Neuronal stem cell (in vitro differentiated cells): Measurements from ENCODE around the gene HCFC2.

Experiments used
- DNase-seq: peaks from one replicate; pipeline ENCODE4 v3.0.0-alpha.2; 2013; ENCODE audit warnings: low spot score
- H2AFZ ChIP-seq: one replicate; pipeline ENCODE4 v1.6.1; 2013; ENCODE audit warnings: mild to moderate bottlenecking, low read length, inconsistent platforms
- H2AK5ac ChIP-seq: 2 replicates; pipeline ENCODE4 v1.6.1; 2013; ENCODE audit warnings: low read depth, mild to moderate bottlenecking, inconsistent platforms, low read length, moderate library complexity, mixed read lengths
- H2BK120ac ChIP-seq: 2 replicates; pipeline ENCODE4 v1.6.1; 2013; ENCODE audit warnings: low read depth, mild to moderate bottlenecking, inconsistent platforms, low read length, moderate library complexity, mixed read lengths
- H2BK12ac ChIP-seq: one replicate; pipeline ENCODE4 v1.6.1; 2013; ENCODE audit warnings: low read length, inconsistent platforms
- H2BK15ac ChIP-seq: 2 replicates; pipeline ENCODE4 v1.6.1; 2013; ENCODE audit warnings: mild to moderate bottlenecking, low read length, inconsistent platforms, mixed read lengths
- H2BK5ac ChIP-seq: one replicate; pipeline ENCODE4 v1.6.1; 2013; ENCODE audit warnings: inconsistent platforms, mild to moderate bottlenecking, low read length, moderate library complexity
- H3K14ac ChIP-seq: one replicate; pipeline ENCODE4 v1.6.1; 2013; ENCODE audit warnings: low read length, inconsistent platforms
- H3K18ac ChIP-seq: 2 replicates; pipeline ENCODE4 v1.6.1; 2013; ENCODE audit warnings: low read length, inconsistent platforms
- H3K23ac ChIP-seq: 2 replicates; pipeline ENCODE4 v1.6.1; 2013; ENCODE audit warnings: low read depth, mild to moderate bottlenecking, mixed read lengths, low read length, inconsistent platforms; ENCODE audit not compliant: poor library complexity
- H3K27ac ChIP-seq: replicated peaks from 3 replicates; pipeline ENCODE4 v1.5.1; 2013; ENCODE audit warnings: low read length, inconsistent platforms
- H3K27me3 ChIP-seq, 3 experiments: 2 replicates each; pipeline ENCODE4 v1.6.1; 2013; ENCODE audit warnings: low read length in 3 of 3, mild to moderate bottlenecking in 2 of 3, inconsistent platforms in 1 of 3, low read depth in 1 of 3, mixed read lengths in 1 of 3, moderate library complexity in 1 of 3; ENCODE audit not compliant: control insufficient read depth in 3 of 3, insufficient read depth in 3 of 3
- H3K36me3 ChIP-seq, 2 donors: replicated peaks in 1 of 2; 2 replicates each; pipeline ENCODE4 v1.6.1; 2013; ENCODE audit warnings: low read length in 2 of 2; ENCODE audit not compliant: control insufficient read depth in 2 of 2, insufficient read depth in 2 of 2
- H3K4ac ChIP-seq: 2 replicates; pipeline ENCODE4 v1.6.1; 2013; ENCODE audit warnings: inconsistent platforms, mild to moderate bottlenecking, low read length, moderate library complexity
- H3K4me1 ChIP-seq, 2 donors: 1 replicate in 1 of 2; 2 replicates in 1 of 2; pipeline ENCODE4 v1.6.1; 2013; ENCODE audit warnings: low read length in 2 of 2, low read depth in 1 of 2; ENCODE audit not compliant: control insufficient read depth in 2 of 2, insufficient read depth in 1 of 2
- H3K4me2 ChIP-seq: one replicate; pipeline ENCODE4 v1.6.1; 2013; ENCODE audit warnings: mild to moderate bottlenecking, low read length, inconsistent platforms; ENCODE audit not compliant: insufficient read depth, poor library complexity, severe bottlenecking
- H3K4me3 ChIP-seq, 2 donors: 2 replicates each; pipeline ENCODE4 v1.5.1; 2013; ENCODE audit warnings: low read length in 2 of 2, mild to moderate bottlenecking in 2 of 2, inconsistent platforms in 1 of 2, moderate library complexity in 1 of 2
- H3K79me1 ChIP-seq: one replicate; pipeline ENCODE4 v1.6.1; 2013; ENCODE audit warnings: low read depth, mild to moderate bottlenecking, inconsistent platforms, low read length, moderate library complexity
- H3K9ac ChIP-seq: one replicate; pipeline ENCODE4 v1.6.1; 2013; ENCODE audit warnings: mild to moderate bottlenecking, low read depth, low read length, inconsistent platforms; ENCODE audit not compliant: poor library complexity
- H3K9me3 ChIP-seq, 2 donors: replicated peaks in 1 of 2; 2 replicates each; pipeline versions ENCODE3 to v1.6.1; 2013; ENCODE audit warnings: low read length in 2 of 2, mild to moderate bottlenecking in 2 of 2, inconsistent platforms in 1 of 2, low read depth in 1 of 2, mixed read lengths in 1 of 2, moderate library complexity in 1 of 2; ENCODE audit not compliant: control insufficient read depth in 2 of 2, insufficient read depth in 1 of 2
- H4K8ac ChIP-seq: one replicate; pipeline ENCODE4 v1.6.1; 2013; ENCODE audit warnings: low read depth, mild to moderate bottlenecking, inconsistent platforms, low read length, moderate library complexity
- H4K91ac ChIP-seq: one replicate; pipeline ENCODE4 v1.6.1; 2013; ENCODE audit warnings: low read length, low read depth, mild to moderate bottlenecking, inconsistent platforms; ENCODE audit not compliant: poor library complexity
- WGBS, 2 donors: extraction: QIAGEN DNeasy Blood & Tissue Kit; methylation state at CpG; one replicate each; pipeline ENCODE4 v1.1.7; 2013; ENCODE audit warnings: missing lambda C conversion rate in 2 of 2, mixed read lengths in 1 of 2; ENCODE audit not compliant: insufficient read length in 2 of 2, insufficient replicate concordance in 1 of 2; ENCODE audit errors: extremely low coverage in 2 of 2; 5-methylcytosine and 5-hydroxymethylcytosine counted together

The HCFC2 gene

GRCh38 chr12:104147346-104147745 lies 83.0 kb downstream of the HCFC2 start:
- peaks cover 0 to 3% of the 10 kb centered on the region in 2 donors for H3K9me3 ChIP-seq
- H3K23ac ChIP-seq: no peak overlapping the region
- no peak overlapping the region for H3K14ac ChIP-seq
- no peak overlapping the region for H3K4me2 ChIP-seq
- DNase-seq: no peak
- H2BK15ac ChIP-seq: no peak overlapping the region
- no peak overlapping the region for H3K9ac ChIP-seq
- H3K4ac ChIP-seq: no peak overlapping the region
- no peaks in the 10 kb centered on the region for H3K79me1 ChIP-seq
- H2BK12ac ChIP-seq: no peak overlapping the region
- peak overlapping the region; percentile 39 for H3K18ac ChIP-seq
- no peak overlapping the region for H4K91ac ChIP-seq
- no peak overlapping the region for H2AK5ac ChIP-seq
- no peak overlapping the region for H2AFZ ChIP-seq
- H3K27ac ChIP-seq: no peak overlapping the region
- no peaks in the 10 kb centered on the region for H3K4me1 ChIP-seq
- no peak overlapping the region for H2BK120ac ChIP-seq
- no peak overlapping the region for H2BK5ac ChIP-seq
- H3K36me3 ChIP-seq: peaks cover 0 to 1% of the 10 kb centered on the region in 2 donors
- H4K8ac ChIP-seq: no peak overlapping the region
- no peak overlapping the region for H3K4me3 ChIP-seq
- H3K27me3 ChIP-seq: peaks cover 0 to 15% (median 0%) of the 10 kb centered on the region in 3 experiments
- WGBS, 2 donors: no CpG with 5 or more reads among the region's 11 CpGs

GRCh38 chr12:104150416-104150815 lies 86.1 kb downstream of the HCFC2 start:
- H4K8ac ChIP-seq: no peak overlapping the region
- H3K4me3 ChIP-seq: no peak overlapping the region
- no peak overlapping the region for H2BK120ac ChIP-seq
- no peak overlapping the region for H3K4ac ChIP-seq
- no peak overlapping the region for H3K9ac ChIP-seq
- DNase-seq: no peak
- H3K23ac ChIP-seq: no peak overlapping the region
- no peaks in the 10 kb centered on the region for H3K36me3 ChIP-seq
- no peak overlapping the region for H3K14ac ChIP-seq
- peaks cover 0 to 20% (median 0%) of the 10 kb centered on the region in 3 experiments for H3K27me3 ChIP-seq
- H3K79me1 ChIP-seq: no peaks in the 10 kb centered on the region
- H2BK15ac ChIP-seq: no peak overlapping the region
- H3K27ac ChIP-seq: no peak overlapping the region
- H2AFZ ChIP-seq: no peak overlapping the region
- H2BK5ac ChIP-seq: no peak overlapping the region
- H3K4me2 ChIP-seq: no peak overlapping the region
- no peaks in the 10 kb centered on the region for H3K9me3 ChIP-seq
- no peak overlapping the region for H4K91ac ChIP-seq
- H2AK5ac ChIP-seq: no peak overlapping the region
- no CpG with 5 or more reads among the region's 8 CpGs for WGBS, 2 donors
- H2BK12ac ChIP-seq: no peak overlapping the region
- no peak overlapping the region for H3K18ac ChIP-seq
- H3K4me1 ChIP-seq: peaks cover 0 to 3% of the 10 kb centered on the region in 2 donors

DNA sequence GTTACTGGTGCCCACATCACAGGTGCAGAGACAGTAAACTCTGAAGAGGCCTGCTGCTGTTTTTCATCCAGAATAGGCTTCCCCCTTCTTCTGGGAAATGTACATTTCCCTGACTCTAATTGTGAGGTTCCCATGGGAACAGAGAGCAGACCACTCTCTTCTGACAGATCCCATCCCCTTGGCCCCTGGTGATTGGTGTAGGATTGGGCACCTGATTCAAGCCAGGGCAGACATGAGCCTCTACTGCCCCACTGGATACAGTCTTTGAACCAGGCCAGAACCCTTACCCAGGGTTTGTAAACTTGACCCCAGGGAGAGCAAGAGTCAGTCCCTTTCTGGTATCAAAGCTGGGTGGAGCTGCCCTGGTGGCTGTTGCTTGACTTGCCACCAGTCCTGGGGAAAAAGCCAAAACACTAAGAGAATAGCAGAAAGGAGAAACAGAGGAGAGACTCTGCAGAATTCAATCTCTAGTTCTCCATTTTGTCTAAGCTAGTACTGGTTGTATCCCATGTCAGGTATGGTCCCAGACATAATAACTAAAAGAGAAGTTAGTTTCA lies 88.4 kb downstream of the HCFC2 start:
- no peak overlapping the region for H3K23ac ChIP-seq
- H3K4me1 ChIP-seq: peaks cover 0 to 3% of the 10 kb centered on the region in 2 donors
- no peak overlapping the region for H3K4ac ChIP-seq
- H3K14ac ChIP-seq: peak overlapping the region; percentile 82
- H2BK15ac ChIP-seq: no peak overlapping the region
- H3K4me2 ChIP-seq: peak overlapping the region; percentile 3
- H3K9ac ChIP-seq: no peak overlapping the region
- H3K9me3 ChIP-seq: no peaks in the 10 kb centered on the region
- H3K36me3 ChIP-seq: no peaks in the 10 kb centered on the region
- H4K8ac ChIP-seq: peak overlapping the region; percentile 3
- H2BK5ac ChIP-seq: no peak overlapping the region
- H3K27ac ChIP-seq: no peak overlapping the region
- no peak overlapping the region for H2AFZ ChIP-seq
- H3K79me1 ChIP-seq: no peaks in the 10 kb centered on the region
- H2AK5ac ChIP-seq: peak overlapping the region; percentile 19
- no peak overlapping the region for H3K4me3 ChIP-seq
- H3K18ac ChIP-seq: peak overlapping the region; percentile 64
- H2BK120ac ChIP-seq: no peak overlapping the region
- H2BK12ac ChIP-seq: no peak overlapping the region
- DNase-seq: no peak
- peaks cover 0 to 14% (median 0%) of the 10 kb centered on the region in 3 experiments for H3K27me3 ChIP-seq
- no peak overlapping the region for H4K91ac ChIP-seq

DNA sequence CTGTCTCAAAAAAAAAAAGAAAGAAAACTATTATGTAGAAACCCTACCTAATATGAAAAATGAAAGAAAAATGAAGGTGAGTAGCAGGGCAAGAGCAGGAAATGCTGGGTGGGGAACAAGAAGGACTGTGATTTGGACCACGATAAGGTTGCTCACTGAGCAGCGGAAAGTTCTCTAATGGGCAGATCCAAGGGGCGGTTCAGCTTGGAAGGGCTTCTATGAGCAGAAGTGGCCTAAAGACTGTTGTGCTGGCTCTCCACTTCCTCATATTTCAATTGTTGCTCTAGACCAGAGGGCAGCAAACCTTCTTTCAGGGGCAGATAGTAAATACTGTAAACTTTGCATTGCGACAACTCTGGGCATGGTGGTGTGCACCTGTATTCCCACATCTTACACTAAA lies 90.0 kb downstream of the HCFC2 start:
- Histone ChIP-seq H4K8ac (no peak overlapping the region), H3K36me3 (no peaks in the 10 kb centered on the region), H3K4me2 (no peak overlapping the region), H3K27me3 (peaks cover 0 to 20% (median 0%) of the 10 kb centered on the region in 3 experiments), H4K91ac (no peak overlapping the region), H2BK120ac (no peak overlapping the region), H2BK5ac (no peak overlapping the region), H2BK15ac (no peak overlapping the region), H3K18ac (no peak overlapping the region), H3K9ac (no peak overlapping the region), H3K9me3 (no peaks in the 10 kb centered on the region), H3K4me1 (peaks cover 0 to 3% of the 10 kb centered on the region in 2 donors), H3K79me1 (no peaks in the 10 kb centered on the region), H2BK12ac (no peak overlapping the region), H3K4ac (no peak overlapping the region), H3K23ac (no peak overlapping the region), H3K14ac (no peak overlapping the region), H2AK5ac (no peak overlapping the region), H3K4me3 (no peak overlapping the region), H2AFZ (no peak overlapping the region), H3K27ac (no peak overlapping the region)
- WGBS, 2 donors: no CpG with 5 or more reads among the region's 4 CpGs
- no peak for DNase-seq
